Caco-2 (cell line): ENCODE measurements around the gene KRT80. TPM values are rescaled to one million over a fixed set of nuclear protein-coding genes. Genes with fewer than 3 reads are reported as not detected.

Experiments
- BruUV-seq: library from RNA; stranded (reverse); fragments of 400-500 nt; replicated peaks from 2 replicates; lab custom pipeline; 2021; lab: Mats Ljungman, UMichigan
- CTCF ChIA-PET: fragments of 300-600 bp; sonication (Branson Sonifier 250); formaldehyde crosslinking; loops from one replicate; lab custom pipeline; 2022; ENCODE audit warnings: antibody characterized with exemption; lab: Charles Lee
- POLR2A ChIA-PET: fragments of 300-600 bp; sonication (Branson Sonifier 250); formaldehyde crosslinking; loops from one replicate; lab custom pipeline; 2022; ENCODE audit warnings: antibody characterized with exemption; lab: Charles Lee
- DNase-seq, 2 experiments: peaks; one replicate each; pipeline versions ENCODE4 v3.0.0 to v3.0.0-alpha.2; 2020 to 2022
- H3K27me3 ChIP-seq: replicated peaks from 2 replicates; pipeline ENCODE4 v1.6.0; 2011; ENCODE audit warnings: low read length; ENCODE audit not compliant: control insufficient read depth, insufficient read depth
- H3K36me3 ChIP-seq: 2 replicates; pipeline ENCODE4 v1.5.1; 2011; ENCODE audit warnings: low read length; ENCODE audit not compliant: control insufficient read depth, insufficient read depth
- H3K4me1 ChIP-seq: fragments of 250-450 bp; sonication (Bioruptor Pico); 2 replicates; pipeline ENCODE4 v1.5.1; 2020; ENCODE audit warnings: mild to moderate bottlenecking
- H3K4me3 ChIP-seq: 2 replicates; pipeline ENCODE4 v1.5.1; 2011; ENCODE audit warnings: low read depth, mild to moderate bottlenecking, control low read depth, low read length
- H3K9me3 ChIP-seq: fragments of 250-450 bp; sonication (Bioruptor Pico); 2 replicates; pipeline ENCODE4 v1.5.1; 2020; ENCODE audit warnings: mild to moderate bottlenecking, moderate library complexity
- H3K27ac Mint-ChIP-seq: one replicate; pipeline ENCODE4 v1.8.0; 2022; ENCODE audit warnings: mixed read lengths; ENCODE audit not compliant: unreplicated experiment
- H3K27me3 Mint-ChIP-seq: one replicate; pipeline ENCODE4 v1.8.0; 2022; ENCODE audit warnings: mixed read lengths; ENCODE audit not compliant: insufficient read depth, unreplicated experiment
- H3K36me3 Mint-ChIP-seq: one replicate; pipeline ENCODE4 v1.8.0; 2022; ENCODE audit warnings: mild to moderate bottlenecking, mixed read lengths; ENCODE audit not compliant: insufficient read depth, unreplicated experiment
- H3K4me1 Mint-ChIP-seq: one replicate; pipeline ENCODE4 v1.8.0; 2022; ENCODE audit warnings: low read depth, mixed read lengths; ENCODE audit not compliant: unreplicated experiment
- H3K4me3 Mint-ChIP-seq: one replicate; pipeline ENCODE4 v1.8.0; 2022; ENCODE audit warnings: mild to moderate bottlenecking, moderate library complexity, mixed read lengths; ENCODE audit not compliant: unreplicated experiment
- H3K9me3 Mint-ChIP-seq: one replicate; pipeline ENCODE4 v1.8.0; 2022; ENCODE audit warnings: mixed read lengths; ENCODE audit not compliant: unreplicated experiment
- intact Hi-C: fragments of 100-400 bp; cut with micrococcal nuclease; formaldehyde crosslinking; loops from one replicate; pipeline ENCODE4 v1.10.0; 2022; ENCODE audit not compliant: unreplicated experiment
- total RNA-seq: library from RNA; stranded (reverse); gene quantifications from 2 replicates; pipeline ENCODE4 v1.2.3, GENCODE V29; 2022
- TF ChIP-seq, protein P1 (sequence below), 2 experiments: fragments of 200-600 bp in 1 of 2; IDR thresholded peaks; 1 replicate in 1 of 2; 2 replicates in 1 of 2; pipeline versions ENCODE4 v1.5.1 to v1.8.0; 2011 to 2022; ENCODE audit warnings: antibody characterized with exemption in 1 of 2, control low read depth in 1 of 2, inconsistent platforms in 1 of 2, low read depth in 1 of 2, low read length in 1 of 2, mild to moderate bottlenecking in 1 of 2, moderate library complexity in 1 of 2; ENCODE audit not compliant: insufficient read depth in 1 of 2, severe bottlenecking in 1 of 2, unreplicated experiment in 1 of 2

Gene KRT80
- total RNA-seq, 1 experiment from 2014 or later = 0.29 TPM

DNA sequence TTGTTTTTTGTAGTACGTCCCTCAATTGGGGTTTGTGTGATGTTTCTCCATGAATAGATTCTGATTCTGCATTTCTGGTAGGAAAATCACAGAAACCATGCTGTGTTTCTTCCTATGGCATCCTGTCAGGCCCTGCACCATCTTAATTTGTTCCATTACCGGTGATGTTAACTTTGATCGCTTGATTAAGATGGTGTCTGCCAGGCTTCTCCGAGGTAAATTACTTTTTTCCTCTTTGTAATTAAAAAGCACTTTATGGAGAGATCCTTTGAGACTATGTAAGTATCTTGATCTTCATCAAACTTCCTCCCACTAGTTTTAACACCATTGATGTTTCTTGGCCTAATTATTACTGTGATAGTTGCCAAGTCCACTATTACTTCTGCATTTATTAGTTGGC lies 26.2 kb upstream of the KRT80 start:
- no peaks in the 10 kb centered on the region for H3K27me3 Mint-ChIP-seq
- Histone ChIP-seq H3K27me3 (no peaks in the 10 kb centered on the region), H3K4me1 (peaks cover 48% of the 10 kb centered on the region), H3K36me3 (no peaks in the 10 kb centered on the region), H3K4me3 (no peak overlapping the region), H3K9me3 (no peaks in the 10 kb centered on the region)
- TF ChIP-seq, protein P1, sequence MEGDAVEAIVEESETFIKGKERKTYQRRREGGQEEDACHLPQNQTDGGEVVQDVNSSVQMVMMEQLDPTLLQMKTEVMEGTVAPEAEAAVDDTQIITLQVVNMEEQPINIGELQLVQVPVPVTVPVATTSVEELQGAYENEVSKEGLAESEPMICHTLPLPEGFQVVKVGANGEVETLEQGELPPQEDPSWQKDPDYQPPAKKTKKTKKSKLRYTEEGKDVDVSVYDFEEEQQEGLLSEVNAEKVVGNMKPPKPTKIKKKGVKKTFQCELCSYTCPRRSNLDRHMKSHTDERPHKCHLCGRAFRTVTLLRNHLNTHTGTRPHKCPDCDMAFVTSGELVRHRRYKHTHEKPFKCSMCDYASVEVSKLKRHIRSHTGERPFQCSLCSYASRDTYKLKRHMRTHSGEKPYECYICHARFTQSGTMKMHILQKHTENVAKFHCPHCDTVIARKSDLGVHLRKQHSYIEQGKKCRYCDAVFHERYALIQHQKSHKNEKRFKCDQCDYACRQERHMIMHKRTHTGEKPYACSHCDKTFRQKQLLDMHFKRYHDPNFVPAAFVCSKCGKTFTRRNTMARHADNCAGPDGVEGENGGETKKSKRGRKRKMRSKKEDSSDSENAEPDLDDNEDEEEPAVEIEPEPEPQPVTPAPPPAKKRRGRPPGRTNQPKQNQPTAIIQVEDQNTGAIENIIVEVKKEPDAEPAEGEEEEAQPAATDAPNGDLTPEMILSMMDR (IDR thresholded peaks at IDR 0.05; ENCODE audit: insufficient read depth in 1 of 2, low read depth in 1 of 2, low read length in 1 of 2, severe bottlenecking in 1 of 2, unreplicated experiment in 1 of 2) = no peak
- intact Hi-C loops = loop anchor here (5.0 kb wide), 1 partner anchor 89 kb away; no protein-coding TSS in a partner anchor
- no peaks in the 10 kb centered on the region for H3K36me3 Mint-ChIP-seq
- H3K4me1 Mint-ChIP-seq = peaks cover 45% of the 10 kb centered on the region
- no TSS peak for BruUV-seq
- H3K27ac Mint-ChIP-seq = no peak overlapping the region
- H3K9me3 Mint-ChIP-seq = no peaks in the 10 kb centered on the region
- H3K4me3 Mint-ChIP-seq = no peak overlapping the region
- DNase-seq = no peak
- CTCF ChIA-PET = no interaction called here
- POLR2A ChIA-PET = no interaction called here

DNA sequence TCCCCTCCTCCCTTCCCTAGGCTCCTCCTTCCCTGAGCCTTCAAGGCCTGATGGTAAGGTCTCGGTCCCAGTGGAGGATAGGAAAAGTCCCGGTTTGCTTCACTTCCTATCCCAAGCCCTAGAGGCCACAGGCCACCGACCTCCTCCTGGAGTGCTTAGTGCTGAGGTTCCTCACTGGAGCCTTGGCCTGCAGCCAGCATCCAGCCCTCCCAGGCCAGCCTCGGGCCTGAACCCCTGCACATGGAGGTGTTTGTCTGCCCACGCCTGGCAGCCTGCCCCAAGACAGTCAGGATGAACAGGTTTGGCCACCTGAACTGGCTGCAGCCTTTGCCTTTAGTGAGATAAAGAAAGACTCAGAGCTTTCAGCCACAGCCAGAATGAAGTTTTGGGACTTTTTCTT lies 25.4 kb upstream of the KRT80 start:
- H3K36me3 Mint-ChIP-seq = no peaks in the 10 kb centered on the region
- no peaks in the 10 kb centered on the region for H3K27me3 Mint-ChIP-seq
- Histone ChIP-seq H3K36me3 (no peaks in the 10 kb centered on the region), H3K9me3 (no peaks in the 10 kb centered on the region), H3K4me1 (peaks cover 48% of the 10 kb centered on the region), H3K4me3 (no peak overlapping the region), H3K27me3 (no peaks in the 10 kb centered on the region)
- peaks cover 45% of the 10 kb centered on the region for H3K4me1 Mint-ChIP-seq
- DNase-seq = peak; percentile 61 to 76
- intact Hi-C loops = loop anchor here (5.0 kb wide), 1 partner anchor 90 kb away; no protein-coding TSS in a partner anchor
- no peaks in the 10 kb centered on the region for H3K9me3 Mint-ChIP-seq
- ChIA-PET POLR2A (interaction anchor here (0.6 to 1.0 kb wide), 2 partner anchors 22 to 90 kb away, joined by 3 to 5 read pairs; no protein-coding TSS in a partner anchor), CTCF (no interaction called here)
- H3K27ac Mint-ChIP-seq = peak overlapping the region; percentile 72
- TF ChIP-seq, protein P1 (IDR thresholded peaks at IDR 0.05; ENCODE audit: insufficient read depth in 1 of 2, low read depth in 1 of 2, low read length in 1 of 2, severe bottlenecking in 1 of 2, unreplicated experiment in 1 of 2) = no peak
- no TSS peak for BruUV-seq
- no peak overlapping the region for H3K4me3 Mint-ChIP-seq

DNA sequence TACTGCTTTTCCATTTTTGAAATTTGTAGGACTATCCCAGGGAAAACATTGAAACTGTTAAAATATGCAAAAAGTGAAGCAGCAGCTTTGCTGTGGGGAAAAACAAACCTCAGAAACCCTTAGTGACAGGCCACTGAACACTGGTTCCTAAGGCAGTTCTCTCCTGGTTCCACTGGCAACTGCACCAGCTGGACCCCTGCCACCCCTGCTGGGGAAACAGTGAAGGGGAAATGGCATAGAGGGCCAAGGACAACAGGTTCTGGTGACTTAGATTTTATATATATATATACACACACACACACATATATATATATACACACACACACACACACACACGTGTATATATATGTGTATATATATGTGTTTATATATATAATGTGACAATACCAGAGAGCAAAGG lies 25.0 kb upstream of the KRT80 start:
- DNase-seq = no peak
- H3K4me1 ChIP-seq = peaks cover 48% of the 10 kb centered on the region
- no peaks in the 10 kb centered on the region for H3K9me3 ChIP-seq
- TF ChIP-seq, protein P1 (IDR thresholded peaks at IDR 0.05; ENCODE audit: insufficient read depth in 1 of 2, low read depth in 1 of 2, low read length in 1 of 2, severe bottlenecking in 1 of 2, unreplicated experiment in 1 of 2) = no peak
- intact Hi-C loops = loop anchor here (5.0 kb wide), 1 partner anchor 90 kb away; no protein-coding TSS in a partner anchor
- H3K4me1 Mint-ChIP-seq = peaks cover 45% of the 10 kb centered on the region
- no peaks in the 10 kb centered on the region for H3K36me3 Mint-ChIP-seq
- H3K4me3 ChIP-seq = no peak overlapping the region
- POLR2A ChIA-PET = interaction anchor here (0.6 to 1.0 kb wide), 2 partner anchors 22 to 91 kb away, joined by 3 to 5 read pairs; no protein-coding TSS in a partner anchor
- CTCF ChIA-PET = interaction anchor here (1.4 kb wide), 1 partner anchor 64 kb away, joined by 6 read pairs; no protein-coding TSS in a partner anchor
- no TSS peak for BruUV-seq
- no peaks in the 10 kb centered on the region for H3K36me3 ChIP-seq
- no peak overlapping the region for H3K4me3 Mint-ChIP-seq
- H3K27ac Mint-ChIP-seq = peak overlapping the region; percentile 72
- H3K9me3 Mint-ChIP-seq = no peaks in the 10 kb centered on the region
- no peaks in the 10 kb centered on the region for H3K27me3 ChIP-seq
- H3K27me3 Mint-ChIP-seq = no peaks in the 10 kb centered on the region
